ENCODE data around the gene ADAMTS12. TPM values are rescaled to one million over a fixed set of nuclear protein-coding genes. Genes with fewer than 3 reads are reported as not detected.

ADAMTS12 gene
- total RNA-seq, 1 donor: 6.9 TPM

- Histone ChIP-seq H3K4me3 (ENCODE audit: insufficient read depth, low read length) (no peak overlapping the region), H3K4me2 (ENCODE audit: insufficient read depth, low read length) (no peak overlapping the region), H3K27ac (ENCODE audit: low read depth, low read length) (no peak overlapping the region), H4K20me1 (ENCODE audit: insufficient read depth, low read length) (no peaks in the 10 kb centered on the region), H3K4me1 (ENCODE audit: insufficient read depth, low read length) (peaks cover 25% of the 10 kb centered on the region), H3K27me3 (ENCODE audit: insufficient read depth, low read length) (no peaks in the 10 kb centered on the region), H3K79me2 (ENCODE audit: insufficient read depth, low read length) (peaks cover 3% of the 10 kb centered on the region), H2AFZ (ENCODE audit: low read length) (no peak overlapping the region), H3K9me3 (ENCODE audit: low read depth, low read length) (no peaks in the 10 kb centered on the region), H3K36me3 (ENCODE audit: insufficient read depth, low read length) (no peaks in the 10 kb centered on the region)
- TF ChIP-seq, protein P1, sequence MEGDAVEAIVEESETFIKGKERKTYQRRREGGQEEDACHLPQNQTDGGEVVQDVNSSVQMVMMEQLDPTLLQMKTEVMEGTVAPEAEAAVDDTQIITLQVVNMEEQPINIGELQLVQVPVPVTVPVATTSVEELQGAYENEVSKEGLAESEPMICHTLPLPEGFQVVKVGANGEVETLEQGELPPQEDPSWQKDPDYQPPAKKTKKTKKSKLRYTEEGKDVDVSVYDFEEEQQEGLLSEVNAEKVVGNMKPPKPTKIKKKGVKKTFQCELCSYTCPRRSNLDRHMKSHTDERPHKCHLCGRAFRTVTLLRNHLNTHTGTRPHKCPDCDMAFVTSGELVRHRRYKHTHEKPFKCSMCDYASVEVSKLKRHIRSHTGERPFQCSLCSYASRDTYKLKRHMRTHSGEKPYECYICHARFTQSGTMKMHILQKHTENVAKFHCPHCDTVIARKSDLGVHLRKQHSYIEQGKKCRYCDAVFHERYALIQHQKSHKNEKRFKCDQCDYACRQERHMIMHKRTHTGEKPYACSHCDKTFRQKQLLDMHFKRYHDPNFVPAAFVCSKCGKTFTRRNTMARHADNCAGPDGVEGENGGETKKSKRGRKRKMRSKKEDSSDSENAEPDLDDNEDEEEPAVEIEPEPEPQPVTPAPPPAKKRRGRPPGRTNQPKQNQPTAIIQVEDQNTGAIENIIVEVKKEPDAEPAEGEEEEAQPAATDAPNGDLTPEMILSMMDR (IDR thresholded peaks at IDR 0.05; ENCODE audit: extremely low read depth, low read depth, low read length): no peak
- DNase-seq (ENCODE audit: insufficient read length, low spot score, missing footprints): no peak
Measured at GRCh38 chr5:33737697-33738096, 154.1 kb downstream of the ADAMTS12 start.

DNA sequence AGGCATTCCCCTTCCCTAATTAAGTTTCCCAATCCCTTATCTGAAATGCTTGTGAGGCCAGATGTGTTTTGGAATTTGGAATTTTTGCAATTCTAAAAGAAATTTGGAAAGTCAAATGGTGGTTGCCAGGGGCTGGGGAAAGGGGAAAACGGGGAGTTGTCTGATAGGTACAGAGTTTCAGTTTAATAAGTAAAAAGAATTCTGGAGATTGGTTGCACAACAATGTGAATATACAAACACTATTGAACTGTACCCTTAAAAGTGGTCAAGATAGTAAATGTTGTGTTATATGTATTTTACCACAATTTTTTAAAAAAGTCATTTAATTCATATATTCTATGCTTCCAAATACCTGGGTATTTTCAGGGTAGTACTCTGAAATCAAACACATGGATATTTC, 154.5 kb downstream of the ADAMTS12 start:
- H2AFZ ChIP-seq (ENCODE audit: low read length): no peak overlapping the region
- no peak overlapping the region for H3K4me2 ChIP-seq (ENCODE audit: insufficient read depth, low read length)
- H3K27me3 ChIP-seq (ENCODE audit: insufficient read depth, low read length): no peaks in the 10 kb centered on the region
- no peak for DNase-seq (ENCODE audit: insufficient read length, low spot score, missing footprints)
- H3K36me3 ChIP-seq (ENCODE audit: insufficient read depth, low read length): no peaks in the 10 kb centered on the region
- no peak overlapping the region for H3K4me3 ChIP-seq (ENCODE audit: insufficient read depth, low read length)
- H3K4me1 ChIP-seq (ENCODE audit: insufficient read depth, low read length): peaks cover 25% of the 10 kb centered on the region
- H3K79me2 ChIP-seq (ENCODE audit: insufficient read depth, low read length): peaks cover 3% of the 10 kb centered on the region
- peak overlapping the region; percentile 13 for H3K27ac ChIP-seq (ENCODE audit: low read depth, low read length)
- H4K20me1 ChIP-seq (ENCODE audit: insufficient read depth, low read length): no peaks in the 10 kb centered on the region
- H3K9me3 ChIP-seq (ENCODE audit: low read depth, low read length): no peaks in the 10 kb centered on the region
- TF ChIP-seq, protein P1 (IDR thresholded peaks at IDR 0.05; ENCODE audit: extremely low read depth, low read depth, low read length): no peak

GRCh38 chr5:33736510-33736909, 155.3 kb downstream of the ADAMTS12 start:
- Histone ChIP-seq H3K9me3 (ENCODE audit: low read depth, low read length) (no peaks in the 10 kb centered on the region), H3K79me2 (ENCODE audit: insufficient read depth, low read length) (peaks cover 3% of the 10 kb centered on the region), H3K4me1 (ENCODE audit: insufficient read depth, low read length) (peaks cover 25% of the 10 kb centered on the region), H3K36me3 (ENCODE audit: insufficient read depth, low read length) (no peaks in the 10 kb centered on the region), H2AFZ (ENCODE audit: low read length) (no peak overlapping the region), H3K27me3 (ENCODE audit: insufficient read depth, low read length) (no peaks in the 10 kb centered on the region), H3K4me3 (ENCODE audit: insufficient read depth, low read length) (no peak overlapping the region), H3K4me2 (ENCODE audit: insufficient read depth, low read length) (peak overlapping the region; percentile 53), H4K20me1 (ENCODE audit: insufficient read depth, low read length) (no peaks in the 10 kb centered on the region), H3K27ac (ENCODE audit: low read depth, low read length) (peak overlapping the region; percentile 53)
- peak; percentile 86 for DNase-seq (ENCODE audit: insufficient read length, low spot score, missing footprints)
- TF ChIP-seq, protein P1 (IDR thresholded peaks at IDR 0.05; ENCODE audit: extremely low read depth, low read depth, low read length): no peak

DNA sequence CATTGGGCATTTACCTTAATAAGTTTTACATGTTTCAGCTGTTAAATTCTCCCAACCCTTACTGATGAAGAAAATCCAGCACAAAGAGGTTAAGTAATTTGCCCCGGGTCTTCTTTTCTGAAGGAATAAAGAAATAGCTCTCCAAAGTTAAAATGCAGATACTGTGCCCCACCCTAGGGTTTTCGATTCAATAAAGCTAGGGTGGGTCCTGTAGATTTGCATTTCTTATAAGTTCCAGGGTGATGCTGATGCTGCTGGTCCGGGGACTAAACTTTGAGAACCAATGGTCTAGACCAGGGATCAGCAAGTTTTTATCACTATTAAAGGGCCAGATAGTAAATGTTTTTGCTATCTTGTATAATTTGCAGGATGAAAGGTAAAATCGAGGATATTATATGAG, 156.7 kb downstream of the ADAMTS12 start:
- Histone ChIP-seq H3K27ac (ENCODE audit: low read depth, low read length) (peak overlapping the region; percentile 5), H3K4me3 (ENCODE audit: insufficient read depth, low read length) (no peak overlapping the region), H4K20me1 (ENCODE audit: insufficient read depth, low read length) (no peaks in the 10 kb centered on the region), H3K36me3 (ENCODE audit: insufficient read depth, low read length) (no peaks in the 10 kb centered on the region), H3K79me2 (ENCODE audit: insufficient read depth, low read length) (peaks cover 3% of the 10 kb centered on the region), H3K4me2 (ENCODE audit: insufficient read depth, low read length) (no peak overlapping the region), H3K27me3 (ENCODE audit: insufficient read depth, low read length) (no peaks in the 10 kb centered on the region), H3K4me1 (ENCODE audit: insufficient read depth, low read length) (peaks cover 25% of the 10 kb centered on the region), H2AFZ (ENCODE audit: low read length) (no peak overlapping the region), H3K9me3 (ENCODE audit: low read depth, low read length) (no peaks in the 10 kb centered on the region)
- no peak for DNase-seq (ENCODE audit: insufficient read length, low spot score, missing footprints)
- TF ChIP-seq, protein P1 (IDR thresholded peaks at IDR 0.05; ENCODE audit: extremely low read depth, low read depth, low read length): no peak
